Trophoblast cell (in vitro differentiated cells and primary cell): ENCODE data around the gene LINGO1.

Source experiments
- DNase-seq, 2 donors: peaks; one replicate each; pipeline ENCODE4 v3.0.0-alpha.2; 2016
- H2AFZ ChIP-seq: 2 replicates; pipeline ENCODE4 v1.6.1; 2013; ENCODE audit warnings: low read length, moderate library complexity, mild to moderate bottlenecking; ENCODE audit not compliant: insufficient read depth, poor library complexity
- H2AK5ac ChIP-seq: 2 replicates; pipeline ENCODE4 v1.6.1; 2013; ENCODE audit warnings: mild to moderate bottlenecking, low read length
- H2BK120ac ChIP-seq: 2 replicates; pipeline ENCODE4 v1.6.1; 2013; ENCODE audit warnings: low read length, mild to moderate bottlenecking, moderate library complexity; ENCODE audit not compliant: insufficient read depth, poor library complexity
- H2BK12ac ChIP-seq: 2 replicates; pipeline ENCODE4 v1.6.1; 2013; ENCODE audit warnings: mild to moderate bottlenecking, low read length, moderate library complexity
- H2BK5ac ChIP-seq: 2 replicates; pipeline ENCODE4 v1.6.1; 2013; ENCODE audit warnings: low read length, low read depth, moderate library complexity, mild to moderate bottlenecking; ENCODE audit not compliant: poor library complexity
- H3K14ac ChIP-seq: 2 replicates; pipeline ENCODE4 v1.6.1; 2013; ENCODE audit warnings: mild to moderate bottlenecking, low read length
- H3K18ac ChIP-seq: 2 replicates; pipeline ENCODE4 v1.6.1; 2013; ENCODE audit warnings: mild to moderate bottlenecking, low read length
- H3K23ac ChIP-seq: 2 replicates; pipeline ENCODE4 v1.6.1; 2013; ENCODE audit warnings: low read length
- H3K27ac ChIP-seq: 2 replicates; pipeline ENCODE4 v1.5.1; 2013; ENCODE audit warnings: low read depth, mild to moderate bottlenecking, inconsistent platforms, low read length, moderate library complexity
- H3K27me3 ChIP-seq: 2 replicates; pipeline ENCODE4 v1.6.1; 2013; ENCODE audit warnings: inconsistent platforms, mild to moderate bottlenecking, low read length, moderate library complexity; ENCODE audit not compliant: insufficient read depth
- H3K36me3 ChIP-seq, 2 experiments: 1 replicate in 1 of 2; 2 replicates in 1 of 2; pipeline ENCODE4 v1.6.1; 2013; ENCODE audit warnings: low read length in 2 of 2, mild to moderate bottlenecking in 2 of 2, moderate library complexity in 1 of 2; ENCODE audit not compliant: insufficient read depth in 2 of 2, control insufficient read depth in 1 of 2
- H3K4ac ChIP-seq: 2 replicates; pipeline ENCODE4 v1.6.1; 2013; ENCODE audit warnings: low read depth, mild to moderate bottlenecking, low read length, moderate library complexity
- H3K4me1 ChIP-seq, 2 experiments: 1 replicate in 1 of 2; 2 replicates in 1 of 2; pipeline ENCODE4 v1.6.1; 2013; ENCODE audit warnings: low read length in 2 of 2, mild to moderate bottlenecking in 2 of 2, moderate library complexity in 1 of 2; ENCODE audit not compliant: insufficient read depth in 2 of 2, control insufficient read depth in 1 of 2
- H3K4me2 ChIP-seq: 2 replicates; pipeline ENCODE4 v1.6.1; 2013; ENCODE audit warnings: inconsistent platforms, mild to moderate bottlenecking, low read length, moderate library complexity
- H3K4me3 ChIP-seq: 2 replicates; pipeline ENCODE4 v1.5.1; 2013; ENCODE audit warnings: mild to moderate bottlenecking, low read depth, low read length, inconsistent platforms
- H3K79me1 ChIP-seq: one replicate; pipeline ENCODE4 v1.6.1; 2013; ENCODE audit warnings: low read length
- H3K79me2 ChIP-seq: 2 replicates; pipeline ENCODE4 v1.6.1; 2013; ENCODE audit warnings: low read length, mild to moderate bottlenecking; ENCODE audit not compliant: control insufficient read depth, insufficient read depth, poor library complexity
- H3K9ac ChIP-seq: 2 replicates; pipeline ENCODE4 v1.6.1; 2013; ENCODE audit warnings: mild to moderate bottlenecking, low read length
- H3K9me3 ChIP-seq: 2 replicates; pipeline ENCODE4 v1.6.1; 2013; ENCODE audit warnings: low read depth, mild to moderate bottlenecking, control low read depth, inconsistent platforms, low read length; ENCODE audit not compliant: insufficient read depth
- H4K12ac ChIP-seq: 2 replicates; pipeline ENCODE4 v1.6.1; 2013; ENCODE audit warnings: low read depth, mild to moderate bottlenecking, low read length, moderate library complexity
- H4K8ac ChIP-seq: 2 replicates; pipeline ENCODE4 v1.6.1; 2013; ENCODE audit warnings: low read depth, mild to moderate bottlenecking, low read length, moderate library complexity
- H4K91ac ChIP-seq: one replicate; pipeline ENCODE4 v1.6.1; 2013; ENCODE audit warnings: low read depth, mild to moderate bottlenecking, low read length, moderate library complexity
- WGBS: extraction: QIAGEN DNeasy Blood & Tissue Kit; methylation state at CpG from one replicate; pipeline ENCODE4 v1.1.7; 2013; ENCODE audit warnings: missing lambda C conversion rate; ENCODE audit not compliant: insufficient read length, insufficient coverage; ENCODE audit errors: extremely low coverage; 5-methylcytosine and 5-hydroxymethylcytosine counted together

The LINGO1 gene

GRCh38 chr15:77653832-77654480 lies 21.2 kb upstream of the LINGO1 start:
- Histone ChIP-seq H3K18ac (no peak overlapping the region), H2BK5ac (no peak overlapping the region), H3K36me3 (no peaks in the 10 kb centered on the region), H3K9ac (no peak overlapping the region), H3K23ac (no peak overlapping the region), H2BK12ac (no peak overlapping the region), H3K14ac (no peak overlapping the region), H3K9me3 (no peaks in the 10 kb centered on the region), H3K4ac (no peak overlapping the region), H2AK5ac (no peak overlapping the region), H2AFZ (no peak overlapping the region), H3K27ac (no peak overlapping the region), H3K27me3 (no peaks in the 10 kb centered on the region), H3K79me2 (no peaks in the 10 kb centered on the region), H3K79me1 (no peaks in the 10 kb centered on the region), H2BK120ac (no peak overlapping the region), H4K91ac (no peak overlapping the region), H4K12ac (no peak overlapping the region), H4K8ac (no peak overlapping the region), H3K4me1 (no peaks in the 10 kb centered on the region), H3K4me3 (no peak overlapping the region), H3K4me2 (no peak overlapping the region)
- no peak for DNase-seq
- WGBS: no CpG with 5 or more reads among the region's 4 CpGs

DNA sequence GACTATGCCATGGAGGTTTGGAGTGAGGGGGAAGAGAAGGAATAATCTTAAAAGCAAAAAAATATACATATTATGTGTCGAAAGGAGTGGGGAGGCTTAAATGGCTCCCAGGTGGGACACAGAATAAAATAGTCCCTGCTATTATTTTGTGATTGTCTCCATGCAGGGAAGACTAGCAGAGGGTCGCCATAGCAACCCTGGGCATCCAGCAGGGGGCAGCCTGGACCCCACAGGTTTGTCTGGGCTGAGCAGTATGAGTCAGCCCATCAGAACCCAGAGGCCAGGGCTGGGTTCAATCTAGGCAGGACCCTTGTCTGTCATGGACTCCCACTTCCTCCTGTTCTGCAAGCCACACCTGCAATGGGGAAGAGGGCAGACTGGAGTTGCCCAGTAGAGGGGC lies 17.6 kb upstream of the LINGO1 start:
- Histone ChIP-seq H4K91ac (no peak overlapping the region), H3K9me3 (no peaks in the 10 kb centered on the region), H3K4me1 (no peaks in the 10 kb centered on the region), H3K4me3 (no peak overlapping the region), H3K18ac (no peak overlapping the region), H2AK5ac (no peak overlapping the region), H3K14ac (no peak overlapping the region), H3K27me3 (no peaks in the 10 kb centered on the region), H3K27ac (no peak overlapping the region), H3K79me1 (no peaks in the 10 kb centered on the region), H3K9ac (no peak overlapping the region), H2BK5ac (no peak overlapping the region), H3K23ac (no peak overlapping the region), H2AFZ (no peak overlapping the region), H2BK120ac (no peak overlapping the region), H3K36me3 (no peaks in the 10 kb centered on the region), H3K79me2 (no peaks in the 10 kb centered on the region), H2BK12ac (no peak overlapping the region), H4K12ac (no peak overlapping the region), H3K4ac (no peak overlapping the region), H4K8ac (no peak overlapping the region), H3K4me2 (no peak overlapping the region)
- no CpG with 5 or more reads among the region's 2 CpGs for WGBS
- no peak for DNase-seq

DNA sequence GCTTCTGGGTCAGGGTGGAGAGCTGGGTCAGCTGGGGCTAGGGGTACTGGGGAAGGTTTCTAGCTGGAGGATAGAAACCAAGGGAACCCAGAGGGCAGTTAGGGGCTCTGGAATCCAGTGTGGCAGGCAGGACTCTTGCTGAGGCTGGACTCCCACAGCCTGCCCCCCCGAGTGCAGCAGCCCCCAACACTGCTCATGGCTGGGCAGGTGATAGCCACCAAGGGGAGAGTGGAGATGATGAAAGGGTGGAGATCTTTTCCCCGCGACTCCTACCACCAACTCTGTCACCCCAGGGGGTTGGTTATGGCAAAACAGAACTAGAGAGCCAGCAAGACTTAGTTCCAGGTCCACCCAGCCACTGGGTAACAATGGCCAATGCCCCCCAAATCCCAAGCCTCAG lies 16.9 kb upstream of the LINGO1 start:
- no peak overlapping the region for H4K91ac ChIP-seq
- H3K14ac ChIP-seq: no peak overlapping the region
- H2AFZ ChIP-seq: no peak overlapping the region
- H3K36me3 ChIP-seq: no peaks in the 10 kb centered on the region
- no peaks in the 10 kb centered on the region for H3K9me3 ChIP-seq
- H3K79me2 ChIP-seq: no peaks in the 10 kb centered on the region
- H3K4me1 ChIP-seq: no peaks in the 10 kb centered on the region
- H3K4me2 ChIP-seq: no peak overlapping the region
- no peak overlapping the region for H4K8ac ChIP-seq
- H2BK12ac ChIP-seq: no peak overlapping the region
- H4K12ac ChIP-seq: no peak overlapping the region
- no peak overlapping the region for H2AK5ac ChIP-seq
- no peak for DNase-seq
- H2BK5ac ChIP-seq: no peak overlapping the region
- H3K79me1 ChIP-seq: no peaks in the 10 kb centered on the region
- H3K4ac ChIP-seq: no peak overlapping the region
- H3K4me3 ChIP-seq: no peak overlapping the region
- no peak overlapping the region for H3K18ac ChIP-seq
- H3K23ac ChIP-seq: no peak overlapping the region
- no peaks in the 10 kb centered on the region for H3K27me3 ChIP-seq
- H3K9ac ChIP-seq: no peak overlapping the region
- no CpG with 5 or more reads among the region's 3 CpGs for WGBS
- H3K27ac ChIP-seq: no peak overlapping the region
- H2BK120ac ChIP-seq: no peak overlapping the region

DNA sequence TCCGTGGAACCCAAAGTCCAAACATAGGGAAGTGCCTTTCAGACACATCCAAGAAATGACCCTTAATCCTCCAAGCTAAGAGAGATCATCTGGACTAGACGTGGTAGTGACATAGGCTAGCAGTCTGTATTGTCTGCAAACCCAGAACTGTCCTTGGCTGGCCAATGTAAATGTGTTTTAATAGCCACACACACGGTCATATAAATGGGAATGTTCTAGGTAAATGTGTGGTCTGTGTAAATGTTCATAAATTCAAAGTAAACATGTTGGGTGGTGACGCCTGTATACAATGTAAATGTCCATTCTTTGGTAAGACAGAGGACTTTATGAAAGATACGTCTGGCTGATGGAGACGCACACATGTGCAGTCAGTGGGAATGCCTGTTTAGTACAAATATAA lies 16.3 kb upstream of the LINGO1 start:
- Histone ChIP-seq H4K8ac (no peak overlapping the region), H2AK5ac (no peak overlapping the region), H2BK120ac (no peak overlapping the region), H2BK12ac (no peak overlapping the region), H3K4me1 (no peaks in the 10 kb centered on the region), H3K23ac (no peak overlapping the region), H3K27ac (no peak overlapping the region), H3K79me1 (no peaks in the 10 kb centered on the region), H4K12ac (no peak overlapping the region), H3K4me3 (no peak overlapping the region), H3K9me3 (no peaks in the 10 kb centered on the region), H3K4ac (no peak overlapping the region), H3K14ac (no peak overlapping the region), H3K27me3 (no peaks in the 10 kb centered on the region), H2BK5ac (no peak overlapping the region), H3K18ac (no peak overlapping the region), H2AFZ (no peak overlapping the region), H3K9ac (no peak overlapping the region), H3K36me3 (no peaks in the 10 kb centered on the region), H4K91ac (no peak overlapping the region), H3K4me2 (no peak overlapping the region), H3K79me2 (no peaks in the 10 kb centered on the region)
- DNase-seq: no peak
- no CpG with 5 or more reads among the region's 6 CpGs for WGBS
